Measurements from ENCODE around the gene DCST2. TPM values are rescaled to one million over a fixed set of nuclear protein-coding genes. Genes with fewer than 3 reads are reported as not detected.
A peak's percentile ranks its signal among the peaks of the same experiment; 100 is the strongest.

The DCST2 gene
- total and polyA plus RNA-seq, 9 of the 15 experiments (the other 6 are each of a cell fraction or from before 2014, with no cell fraction given) = 0.09 to 0.49 (median 0.11) TPM; not detected in 3

DNA sequence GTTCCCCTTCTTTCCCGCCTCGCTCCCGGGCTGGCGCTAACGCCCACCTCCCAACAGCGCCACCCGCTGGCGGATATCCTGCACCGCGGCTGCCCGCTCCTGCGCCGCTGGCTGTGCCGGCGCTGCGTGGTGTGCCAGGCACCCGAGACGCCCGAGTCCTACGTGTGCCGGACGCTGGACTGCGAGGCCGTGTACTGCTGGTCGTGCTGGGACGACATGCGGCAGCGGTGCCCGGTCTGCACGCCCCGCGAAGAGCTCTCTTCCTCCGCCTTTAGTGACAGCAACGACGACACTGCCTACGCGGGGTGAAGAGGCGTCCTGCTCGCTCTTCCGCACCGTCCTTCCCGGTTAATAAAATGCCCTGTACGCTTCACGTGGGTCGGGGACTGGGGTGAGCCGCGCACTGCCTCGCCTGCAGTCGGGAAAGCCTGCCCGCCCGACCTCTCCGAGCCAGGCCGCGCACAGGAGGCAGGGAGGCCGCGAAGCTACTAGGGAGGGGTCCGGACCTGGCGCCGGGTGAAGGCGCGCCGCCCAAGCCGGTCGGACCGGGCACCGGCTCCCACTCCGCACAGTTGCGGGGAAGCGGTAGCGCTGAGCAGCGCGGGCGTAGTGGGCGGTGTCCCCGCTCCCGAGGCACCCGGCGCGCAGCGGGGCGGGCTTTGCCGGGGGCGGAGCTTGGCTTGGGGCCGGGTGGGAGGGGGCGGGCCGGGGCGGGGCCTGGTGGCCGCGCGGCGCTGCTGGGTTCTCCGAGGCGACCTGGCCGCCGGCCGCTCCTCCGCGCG lies 17.2 kb upstream of the DCST2 start, which contains the start of gene ADAM15 (continued):
- TF ChIP-seq, protein P1, sequence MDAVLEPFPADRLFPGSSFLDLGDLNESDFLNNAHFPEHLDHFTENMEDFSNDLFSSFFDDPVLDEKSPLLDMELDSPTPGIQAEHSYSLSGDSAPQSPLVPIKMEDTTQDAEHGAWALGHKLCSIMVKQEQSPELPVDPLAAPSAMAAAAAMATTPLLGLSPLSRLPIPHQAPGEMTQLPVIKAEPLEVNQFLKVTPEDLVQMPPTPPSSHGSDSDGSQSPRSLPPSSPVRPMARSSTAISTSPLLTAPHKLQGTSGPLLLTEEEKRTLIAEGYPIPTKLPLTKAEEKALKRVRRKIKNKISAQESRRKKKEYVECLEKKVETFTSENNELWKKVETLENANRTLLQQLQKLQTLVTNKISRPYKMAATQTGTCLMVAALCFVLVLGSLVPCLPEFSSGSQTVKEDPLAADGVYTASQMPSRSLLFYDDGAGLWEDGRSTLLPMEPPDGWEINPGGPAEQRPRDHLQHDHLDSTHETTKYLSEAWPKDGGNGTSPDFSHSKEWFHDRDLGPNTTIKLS (IDR thresholded peaks at IDR 0.05; ENCODE audit: borderline replicate concordance, low read depth) = peak; percentile 25; the same call in 1 of the 2 replicates
- TF ChIP-seq POLR2G (IDR thresholded peaks at IDR 0.05; ENCODE audit: low read depth, low read length) (peak; percentile 82), ETV5 (CRISPR knock-in tag; IDR thresholded peaks at IDR 0.05; ENCODE audit: low read depth) (peak; percentile 71), PHF20 (IDR thresholded peaks at IDR 0.05; ENCODE audit: partially characterized antibody) (peak; percentile 56), MTF1 (CRISPR knock-in tag; IDR thresholded peaks at IDR 0.05; ENCODE audit: borderline replicate concordance) (no peak), SUPT5H (IDR thresholded peaks at IDR 0.05) (peak; percentile 67; the same call in 1 of the 2 replicates), ZNF274 (IDR thresholded peaks at IDR 0.05; ENCODE audit: borderline replicate concordance, low read depth, low read length) (no peak), RBM22 (IDR thresholded peaks at IDR 0.05; ENCODE audit: low read depth, low read length, poor library complexity, severe bottlenecking) (peak; percentile 44), RNF2 (IDR thresholded peaks at IDR 0.05) (peak; percentile 65; the same call in 1 of the 2 replicates), L3MBTL2 (IDR thresholded peaks at IDR 0.05) (peak; percentile 89), CXXC5 (CRISPR knock-in tag; IDR thresholded peaks at IDR 0.05) (peak; percentile 82; the same call in 1 of the 2 replicates), GABPA (tag; conservative IDR thresholded peaks at IDR 0.05; ENCODE audit: low read depth) (peak; percentile 73; the same call in 1 of the 2 replicates), ZNF764 (CRISPR knock-in tag; IDR thresholded peaks at IDR 0.05; ENCODE audit: low read depth) (no peak), SNIP1 (IDR thresholded peaks at IDR 0.05; ENCODE audit: low read depth) (no peak), SAP30 (IDR thresholded peaks at IDR 0.05; ENCODE audit: borderline replicate concordance, insufficient read depth, low read depth, low read length, poor library complexity, severe bottlenecking) (peak; percentile 70)
- TF ChIP-seq, protein P2, sequence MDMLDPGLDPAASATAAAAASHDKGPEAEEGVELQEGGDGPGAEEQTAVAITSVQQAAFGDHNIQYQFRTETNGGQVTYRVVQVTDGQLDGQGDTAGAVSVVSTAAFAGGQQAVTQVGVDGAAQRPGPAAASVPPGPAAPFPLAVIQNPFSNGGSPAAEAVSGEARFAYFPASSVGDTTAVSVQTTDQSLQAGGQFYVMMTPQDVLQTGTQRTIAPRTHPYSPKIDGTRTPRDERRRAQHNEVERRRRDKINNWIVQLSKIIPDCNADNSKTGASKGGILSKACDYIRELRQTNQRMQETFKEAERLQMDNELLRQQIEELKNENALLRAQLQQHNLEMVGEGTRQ (CRISPR knock-in tag; IDR thresholded peaks at IDR 0.05) = no peak
- TF ChIP-seq, protein P3, sequence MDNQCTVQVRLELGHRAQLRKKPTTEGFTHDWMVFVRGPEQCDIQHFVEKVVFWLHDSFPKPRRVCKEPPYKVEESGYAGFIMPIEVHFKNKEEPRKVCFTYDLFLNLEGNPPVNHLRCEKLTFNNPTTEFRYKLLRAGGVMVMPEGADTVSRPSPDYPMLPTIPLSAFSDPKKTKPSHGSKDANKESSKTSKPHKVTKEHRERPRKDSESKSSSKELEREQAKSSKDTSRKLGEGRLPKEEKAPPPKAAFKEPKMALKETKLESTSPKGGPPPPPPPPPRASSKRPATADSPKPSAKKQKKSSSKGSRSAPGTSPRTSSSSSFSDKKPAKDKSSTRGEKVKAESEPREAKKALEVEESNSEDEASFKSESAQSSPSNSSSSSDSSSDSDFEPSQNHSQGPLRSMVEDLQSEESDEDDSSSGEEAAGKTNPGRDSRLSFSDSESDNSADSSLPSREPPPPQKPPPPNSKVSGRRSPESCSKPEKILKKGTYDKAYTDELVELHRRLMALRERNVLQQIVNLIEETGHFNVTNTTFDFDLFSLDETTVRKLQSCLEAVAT (IDR thresholded peaks at IDR 0.05) = no peak
- TF ChIP-seq, protein P4, sequence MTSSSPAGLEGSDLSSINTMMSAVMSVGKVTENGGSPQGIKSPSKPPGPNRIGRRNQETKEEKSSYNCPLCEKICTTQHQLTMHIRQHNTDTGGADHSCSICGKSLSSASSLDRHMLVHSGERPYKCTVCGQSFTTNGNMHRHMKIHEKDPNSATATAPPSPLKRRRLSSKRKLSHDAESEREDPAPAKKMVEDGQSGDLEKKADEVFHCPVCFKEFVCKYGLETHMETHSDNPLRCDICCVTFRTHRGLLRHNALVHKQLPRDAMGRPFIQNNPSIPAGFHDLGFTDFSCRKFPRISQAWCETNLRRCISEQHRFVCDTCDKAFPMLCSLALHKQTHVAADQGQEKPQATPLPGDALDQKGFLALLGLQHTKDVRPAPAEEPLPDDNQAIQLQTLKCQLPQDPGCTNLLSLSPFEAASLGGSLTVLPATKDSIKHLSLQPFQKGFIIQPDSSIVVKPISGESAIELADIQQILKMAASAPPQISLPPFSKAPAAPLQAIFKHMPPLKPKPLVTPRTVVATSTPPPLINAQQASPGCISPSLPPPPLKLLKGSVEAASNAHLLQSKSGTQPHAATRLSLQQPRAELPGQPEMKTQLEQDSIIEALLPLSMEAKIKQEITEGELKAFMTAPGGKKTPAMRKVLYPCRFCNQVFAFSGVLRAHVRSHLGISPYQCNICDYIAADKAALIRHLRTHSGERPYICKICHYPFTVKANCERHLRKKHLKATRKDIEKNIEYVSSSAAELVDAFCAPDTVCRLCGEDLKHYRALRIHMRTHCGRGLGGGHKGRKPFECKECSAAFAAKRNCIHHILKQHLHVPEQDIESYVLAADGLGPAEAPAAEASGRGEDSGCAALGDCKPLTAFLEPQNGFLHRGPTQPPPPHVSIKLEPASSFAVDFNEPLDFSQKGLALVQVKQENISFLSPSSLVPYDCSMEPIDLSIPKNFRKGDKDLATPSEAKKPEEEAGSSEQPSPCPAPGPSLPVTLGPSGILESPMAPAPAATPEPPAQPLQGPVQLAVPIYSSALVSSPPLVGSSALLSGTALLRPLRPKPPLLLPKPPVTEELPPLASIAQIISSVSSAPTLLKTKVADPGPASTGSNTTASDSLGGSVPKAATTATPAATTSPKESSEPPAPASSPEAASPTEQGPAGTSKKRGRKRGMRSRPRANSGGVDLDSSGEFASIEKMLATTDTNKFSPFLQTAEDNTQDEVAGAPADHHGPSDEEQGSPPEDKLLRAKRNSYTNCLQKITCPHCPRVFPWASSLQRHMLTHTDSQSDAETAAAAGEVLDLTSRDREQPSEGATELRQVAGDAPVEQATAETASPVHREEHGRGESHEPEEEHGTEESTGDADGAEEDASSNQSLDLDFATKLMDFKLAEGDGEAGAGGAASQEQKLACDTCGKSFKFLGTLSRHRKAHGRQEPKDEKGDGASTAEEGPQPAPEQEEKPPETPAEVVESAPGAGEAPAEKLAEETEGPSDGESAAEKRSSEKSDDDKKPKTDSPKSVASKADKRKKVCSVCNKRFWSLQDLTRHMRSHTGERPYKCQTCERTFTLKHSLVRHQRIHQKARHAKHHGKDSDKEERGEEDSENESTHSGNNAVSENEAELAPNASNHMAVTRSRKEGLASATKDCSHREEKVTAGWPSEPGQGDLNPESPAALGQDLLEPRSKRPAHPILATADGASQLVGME (CRISPR knock-in tag; IDR thresholded peaks at IDR 0.05) = 0 out of 2 replicates have a peak, but pooled peaks have one; percentile 10

Measured in K562 (cell line).